GM10266 (cell line): Measurements from ENCODE around the gene CTCFL.

ENCODE experiments used
- DNase-seq: peaks from one replicate; pipeline ENCODE4 v3.0.0; 2012; ENCODE audit errors: extremely low spot score
- TF ChIP-seq, protein P1 (sequence below): IDR thresholded peaks from 2 replicates; pipeline ENCODE4 v1.5.1; 2012; ENCODE audit warnings: mild to moderate bottlenecking, low read depth; ENCODE audit not compliant: control insufficient read depth, insufficient read depth; ENCODE audit errors: missing control alignments

CTCFL gene

DNA sequence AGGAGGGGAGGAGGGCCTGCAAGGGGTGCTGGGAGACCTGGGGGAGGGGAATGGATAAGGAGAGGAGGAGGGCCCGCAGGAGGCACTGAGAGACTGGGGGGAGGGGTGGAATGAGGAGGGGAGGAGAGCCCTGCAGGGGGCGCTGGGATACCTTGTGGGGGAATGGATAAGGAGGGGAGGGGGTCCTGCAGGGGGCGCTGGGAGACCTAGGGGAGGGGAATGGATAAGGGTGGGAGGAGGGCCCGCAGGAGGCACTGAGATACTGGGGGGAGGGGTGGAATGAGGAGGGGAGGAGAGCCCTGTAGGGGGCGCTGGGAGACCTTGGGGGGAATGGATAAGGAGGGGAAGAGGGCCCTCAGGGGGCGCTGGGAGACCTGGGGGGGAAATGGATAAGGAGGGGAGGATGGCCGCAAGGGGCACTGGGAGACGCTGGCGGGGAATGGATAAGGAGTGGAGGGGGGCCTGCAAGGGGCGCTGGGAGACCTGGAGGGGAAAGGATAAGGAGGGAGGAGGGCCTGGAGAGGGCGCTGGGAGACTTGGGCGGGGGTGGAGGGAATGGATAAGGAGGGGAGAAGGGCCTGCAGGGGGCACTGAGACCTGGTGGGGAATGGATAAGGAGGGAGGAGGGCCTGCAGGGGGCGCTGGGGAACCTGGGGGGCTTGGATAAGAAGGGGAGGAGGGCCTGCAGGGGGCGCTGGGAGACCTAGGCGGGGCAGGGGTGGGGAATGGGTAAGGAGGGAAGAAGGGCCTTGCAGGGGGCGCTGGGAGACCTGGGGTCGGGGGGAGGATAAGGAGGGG, 1.3 kb upstream of the CTCFL start:
- no peak for DNase-seq
- TF ChIP-seq, protein P1, sequence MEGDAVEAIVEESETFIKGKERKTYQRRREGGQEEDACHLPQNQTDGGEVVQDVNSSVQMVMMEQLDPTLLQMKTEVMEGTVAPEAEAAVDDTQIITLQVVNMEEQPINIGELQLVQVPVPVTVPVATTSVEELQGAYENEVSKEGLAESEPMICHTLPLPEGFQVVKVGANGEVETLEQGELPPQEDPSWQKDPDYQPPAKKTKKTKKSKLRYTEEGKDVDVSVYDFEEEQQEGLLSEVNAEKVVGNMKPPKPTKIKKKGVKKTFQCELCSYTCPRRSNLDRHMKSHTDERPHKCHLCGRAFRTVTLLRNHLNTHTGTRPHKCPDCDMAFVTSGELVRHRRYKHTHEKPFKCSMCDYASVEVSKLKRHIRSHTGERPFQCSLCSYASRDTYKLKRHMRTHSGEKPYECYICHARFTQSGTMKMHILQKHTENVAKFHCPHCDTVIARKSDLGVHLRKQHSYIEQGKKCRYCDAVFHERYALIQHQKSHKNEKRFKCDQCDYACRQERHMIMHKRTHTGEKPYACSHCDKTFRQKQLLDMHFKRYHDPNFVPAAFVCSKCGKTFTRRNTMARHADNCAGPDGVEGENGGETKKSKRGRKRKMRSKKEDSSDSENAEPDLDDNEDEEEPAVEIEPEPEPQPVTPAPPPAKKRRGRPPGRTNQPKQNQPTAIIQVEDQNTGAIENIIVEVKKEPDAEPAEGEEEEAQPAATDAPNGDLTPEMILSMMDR: no peak

- DNase-seq: no peak
Measured at GRCh38 chr20:57525328-57526086, 567 bp upstream of the CTCFL start.

GRCh38 chr20:57523782-57524181, 1.2 kb downstream of the CTCFL start:
- no peak for DNase-seq
- TF ChIP-seq, protein P1: no peak

More at GRCh38 chr20:57525328-57526086, 567 bp upstream of the CTCFL start:
- TF ChIP-seq, protein P1: no peak

DNA sequence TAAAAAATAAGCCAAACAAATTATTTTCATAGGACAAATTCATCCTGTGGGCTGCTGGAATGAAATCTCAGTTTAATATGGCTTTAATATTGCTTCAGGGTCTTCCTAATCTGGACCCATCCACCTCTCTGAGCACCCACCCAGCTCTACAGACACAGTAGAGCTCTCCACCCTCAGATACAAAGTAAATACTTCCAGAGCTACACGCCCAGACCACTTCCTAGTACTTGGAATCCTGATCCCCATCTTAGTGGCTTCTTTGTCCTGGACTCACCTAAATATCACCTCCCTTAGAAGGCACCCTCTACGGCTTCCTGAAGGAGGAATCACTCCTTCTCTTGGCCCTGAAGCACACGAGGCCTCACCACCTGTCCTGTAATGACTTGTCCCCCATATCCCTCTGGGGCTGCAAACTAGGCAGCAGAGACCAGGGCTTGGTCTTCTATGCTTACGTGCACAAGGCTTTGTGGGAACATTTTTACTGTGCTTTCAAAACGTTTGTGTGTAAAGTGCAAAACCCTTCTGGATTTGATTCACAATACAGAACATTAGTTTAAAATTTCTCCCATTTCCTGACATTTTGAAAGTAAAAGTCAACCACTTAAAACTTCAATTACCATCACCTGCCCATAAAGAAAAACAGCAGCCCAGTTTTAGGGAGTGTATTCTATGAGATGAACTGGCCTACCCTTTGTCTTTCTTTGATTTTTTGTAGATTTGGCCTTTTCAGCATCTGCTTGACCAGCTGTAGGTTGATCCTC, 2.4 kb downstream of the CTCFL start:
- DNase-seq: peak; percentile 30
- TF ChIP-seq, protein P1: no peak

DNA sequence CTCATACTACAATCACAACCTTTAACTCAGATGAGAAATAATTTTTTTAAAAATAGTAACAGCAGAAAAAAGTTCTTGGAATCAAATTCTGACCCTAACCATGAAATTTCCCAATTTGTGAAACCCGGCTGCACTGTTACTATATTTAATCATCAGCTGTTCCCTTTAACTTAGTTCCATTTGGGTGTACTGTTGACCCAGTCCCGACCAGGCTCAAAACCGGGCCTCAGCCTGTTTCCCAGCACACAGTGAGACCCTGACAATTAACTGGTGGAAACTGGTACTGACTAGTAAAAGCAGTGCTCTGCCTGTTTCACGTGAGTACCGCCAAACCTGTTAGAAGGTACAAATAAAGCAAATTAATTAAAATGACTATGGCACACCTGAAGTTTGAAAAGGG, 7.0 kb downstream of the CTCFL start:
- no peak for DNase-seq
- TF ChIP-seq, protein P1: no peak

- peak; percentile 49 for DNase-seq
- TF ChIP-seq, protein P1: peak; percentile 65
Measured at GRCh38 chr20:57514273-57514751, 10.6 kb downstream of the CTCFL start.
